ENCODE results near the gene DYNLT3.

- no peak for TF ChIP-seq CTCF (IDR thresholded peaks at IDR 0.05)
- no peak for TF ChIP-seq POLR2A (IDR thresholded peaks at IDR 0.05)
Observed at GRCh38 chrX:37796805-37797204, 50.6 kb downstream of the DYNLT3 start.

Data from breast epithelium (tissue), 3 donors.